ENCODE measurements around the gene VSX2. TPM values are rescaled to one million over a fixed set of nuclear protein-coding genes. Genes with fewer than 3 reads are reported as not detected.

Gene VSX2
- total RNA-seq, 1 experiment from 2014 or later: not detected

DNA sequence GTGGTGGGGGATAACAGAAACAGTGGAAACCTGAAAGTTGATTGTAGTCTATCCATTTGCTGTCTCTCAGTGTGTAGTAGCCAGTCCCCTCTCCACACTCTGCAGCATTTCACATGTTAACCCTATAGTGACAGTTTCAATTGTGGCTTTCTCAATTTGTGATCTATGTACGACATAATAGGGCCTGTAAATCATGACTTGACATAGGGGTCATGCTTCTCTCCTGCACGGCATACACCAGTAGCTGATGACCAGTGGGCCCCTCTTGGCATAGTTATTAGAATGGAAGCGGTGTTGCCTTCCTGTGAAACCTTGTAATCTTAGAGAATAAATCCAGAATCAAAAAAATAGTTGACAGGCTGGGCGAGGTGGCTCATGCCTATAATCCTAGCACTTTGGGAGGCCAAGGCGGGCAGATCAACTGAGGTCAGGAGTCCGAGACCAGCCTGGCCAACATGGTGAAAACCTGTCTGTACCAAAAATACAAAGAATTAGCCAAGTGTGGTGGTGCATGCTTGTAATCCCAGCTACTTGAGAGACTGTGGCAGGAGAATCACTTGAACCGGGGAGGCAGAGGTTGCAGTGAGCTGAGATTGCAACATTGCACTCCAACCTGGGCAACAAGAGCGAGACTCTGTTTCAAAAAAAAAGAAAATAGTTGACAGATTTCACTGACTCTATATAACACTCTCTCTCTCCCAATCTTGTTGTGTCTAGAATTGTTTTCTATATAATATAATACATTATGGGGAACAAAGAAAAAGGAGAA is 44.6 kb upstream of the VSX2 start:
- Histone ChIP-seq H3K23me2 (ENCODE audit: insufficient read length, low read depth, low read length, poor library complexity, severe bottlenecking) (no peaks in the 10 kb centered on the region), H3K27me3 (ENCODE audit: insufficient read depth, low read length) (no peaks in the 10 kb centered on the region), H3K18ac (ENCODE audit: insufficient read length, low read depth, low read length) (no peak overlapping the region), H3K14ac (ENCODE audit: insufficient read depth, low read length) (no peak overlapping the region), H2BK15ac (ENCODE audit: low read depth, low read length) (no peak overlapping the region), H2BK120ac (ENCODE audit: low read depth, low read length, poor library complexity, severe bottlenecking) (no peak overlapping the region), H3K79me2 (ENCODE audit: insufficient read depth, low read length) (no peaks in the 10 kb centered on the region), H4K5ac (ENCODE audit: insufficient read length, low read depth, low read length) (no peak overlapping the region), H3K79me1 (ENCODE audit: insufficient read depth, low read depth, low read length, poor library complexity, severe bottlenecking) (no peaks in the 10 kb centered on the region), H3K23ac (ENCODE audit: insufficient read length, low read depth, low read length) (no peak overlapping the region), H4K8ac (replicated peaks; ENCODE audit: insufficient read length, low read depth, low read length) (no peak overlapping the region), H2BK12ac (ENCODE audit: insufficient read length, low read depth, low read length) (no peak overlapping the region), H2BK5ac (ENCODE audit: insufficient read length, low read length) (no peak overlapping the region), H3T11ph (ENCODE audit: low read length) (no peak overlapping the region), H3K4ac (ENCODE audit: low read depth, low read length) (no peak overlapping the region), H2AK5ac (ENCODE audit: insufficient read length, low read length) (no peak overlapping the region), H4K20me1 (ENCODE audit: control insufficient read depth, insufficient read depth, insufficient read length) (no peaks in the 10 kb centered on the region), H3K27ac (ENCODE audit: insufficient read length, low read depth, low read length) (no peak overlapping the region), H3K9ac (ENCODE audit: extremely low read depth, insufficient read length, low read length) (no peak overlapping the region), H3K4me2 (ENCODE audit: insufficient read depth, insufficient read length, low read length) (no peak overlapping the region), H3K4me1 (ENCODE audit: insufficient read depth, low read length) (no peaks in the 10 kb centered on the region), H2BK20ac (ENCODE audit: low read depth, low read length, poor library complexity, severe bottlenecking) (no peak overlapping the region), H4K91ac (ENCODE audit: insufficient read length, low read depth, low read length) (no peak overlapping the region), H2AFZ (ENCODE audit: low read length) (no peak overlapping the region), H3K56ac (ENCODE audit: insufficient read length, low read depth, low read length) (no peak overlapping the region), H3K9me3 (ENCODE audit: control insufficient read depth, low read depth, low read length) (no peaks in the 10 kb centered on the region)
- no peak for DNase-seq
- H3K27ac Mint-ChIP-seq: no peak overlapping the region
- H3K4me1 Mint-ChIP-seq: no peaks in the 10 kb centered on the region; a peak in 1 of 4 replicates
- no CpG with 5 or more reads among the region's 8 CpGs for WGBS (ENCODE audit: extremely low coverage, insufficient read length, low lambda C conversion rate)
- no peak overlapping the region for H3K4me3 Mint-ChIP-seq
- H3K27me3 Mint-ChIP-seq (ENCODE audit: low read depth): no peaks in the 10 kb centered on the region
- TF ChIP-seq, protein P1, sequence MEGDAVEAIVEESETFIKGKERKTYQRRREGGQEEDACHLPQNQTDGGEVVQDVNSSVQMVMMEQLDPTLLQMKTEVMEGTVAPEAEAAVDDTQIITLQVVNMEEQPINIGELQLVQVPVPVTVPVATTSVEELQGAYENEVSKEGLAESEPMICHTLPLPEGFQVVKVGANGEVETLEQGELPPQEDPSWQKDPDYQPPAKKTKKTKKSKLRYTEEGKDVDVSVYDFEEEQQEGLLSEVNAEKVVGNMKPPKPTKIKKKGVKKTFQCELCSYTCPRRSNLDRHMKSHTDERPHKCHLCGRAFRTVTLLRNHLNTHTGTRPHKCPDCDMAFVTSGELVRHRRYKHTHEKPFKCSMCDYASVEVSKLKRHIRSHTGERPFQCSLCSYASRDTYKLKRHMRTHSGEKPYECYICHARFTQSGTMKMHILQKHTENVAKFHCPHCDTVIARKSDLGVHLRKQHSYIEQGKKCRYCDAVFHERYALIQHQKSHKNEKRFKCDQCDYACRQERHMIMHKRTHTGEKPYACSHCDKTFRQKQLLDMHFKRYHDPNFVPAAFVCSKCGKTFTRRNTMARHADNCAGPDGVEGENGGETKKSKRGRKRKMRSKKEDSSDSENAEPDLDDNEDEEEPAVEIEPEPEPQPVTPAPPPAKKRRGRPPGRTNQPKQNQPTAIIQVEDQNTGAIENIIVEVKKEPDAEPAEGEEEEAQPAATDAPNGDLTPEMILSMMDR (conservative IDR thresholded peaks at IDR 0.05): no peak
- H3K9me3 Mint-ChIP-seq: no peaks in the 10 kb centered on the region
- peaks cover 2 to 8% (median 6%) of the 10 kb centered on the region in 3 experiments; a peak in 5 of 7 replicates for H3K36me3 Mint-ChIP-seq (ENCODE audit: insufficient read depth in 1 of 3, low read depth in 3 of 3)

All from H9 (cell line).